ENCODE measurements around the gene COPZ2. TPM values are rescaled to one million over a fixed set of nuclear protein-coding genes. Genes with fewer than 3 reads are reported as not detected.
"Not testable (repeated sequence)": the region's sequence is repeated elsewhere in the genome, so short reads cannot be mapped to it uniquely, and the experiment has no call there.

COPZ2 gene
- total RNA-seq, 1 donor from 2014 or later: 78.6 TPM

DNA sequence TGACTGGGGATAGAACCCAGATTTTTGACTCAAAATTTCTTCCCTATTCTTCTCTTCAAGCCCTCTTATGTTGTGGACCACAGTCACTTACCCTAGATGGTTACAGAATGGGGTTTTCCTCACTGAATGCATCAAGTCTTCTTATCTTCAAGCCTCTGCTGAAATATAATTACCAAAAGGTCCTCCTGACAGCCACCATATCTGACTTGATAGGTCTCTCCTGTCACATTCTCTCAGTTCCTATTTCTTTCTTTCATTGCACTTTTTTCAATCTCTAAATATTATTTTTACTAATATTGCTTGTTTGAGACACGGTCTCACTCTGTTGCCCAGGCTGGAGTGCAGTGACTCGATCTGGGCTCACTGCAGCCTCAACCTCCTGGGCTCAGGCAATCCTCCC, 1.1 kb upstream of the COPZ2 start:
- intact Hi-C loops (cut with DNase I): no loop called here

DNA sequence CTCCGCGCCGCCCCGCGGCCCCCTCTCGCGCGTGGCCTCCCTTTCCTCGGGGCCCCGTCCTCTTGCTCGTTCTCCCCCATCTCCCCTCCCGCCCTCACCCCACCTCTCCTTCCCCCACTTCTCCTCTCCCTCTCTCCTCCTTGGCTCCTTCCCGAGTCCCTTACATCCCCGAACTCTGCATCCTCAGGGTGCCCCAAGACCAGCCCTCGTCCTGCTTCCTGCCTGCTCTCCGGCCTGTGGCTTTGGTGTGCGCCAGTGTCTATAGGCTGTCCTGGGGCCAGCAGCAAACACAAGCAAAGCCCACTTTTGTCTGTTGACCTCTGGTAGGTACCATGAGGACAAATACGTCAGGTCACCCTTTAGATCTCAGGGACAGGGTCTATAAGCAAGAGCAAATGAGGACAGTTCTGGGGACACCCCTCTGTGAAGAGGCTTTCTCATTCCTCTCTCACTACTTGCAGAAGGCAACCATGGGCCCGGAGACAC, 284 bp upstream of the COPZ2 start:
- intact Hi-C loops (cut with DNase I): no loop called here
- no peak for DNase-seq (ENCODE audit: low spot score)

More for the DNA sequence above, 1.1 kb upstream of the COPZ2 start:
- DNase-seq (ENCODE audit: low spot score): no peak

DNA sequence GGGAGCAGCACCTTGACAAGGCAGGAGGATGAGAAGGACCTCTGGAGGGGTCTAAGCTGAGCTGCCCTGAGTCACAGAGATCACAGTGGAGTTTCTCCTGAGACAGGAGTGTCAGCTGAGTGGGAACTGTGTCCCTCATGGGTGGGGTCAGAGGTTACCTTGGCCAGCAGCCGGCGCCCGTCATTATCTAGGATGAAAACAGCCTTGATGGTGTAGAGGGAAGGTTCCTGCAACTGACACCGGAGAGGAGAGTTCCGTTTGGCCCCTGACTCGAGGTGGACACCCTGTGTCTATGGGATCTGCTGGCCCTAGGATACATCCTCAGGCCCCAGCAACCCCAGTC, 933 bp downstream of the COPZ2 start:
- intact Hi-C loops (cut with DNase I): no loop called here
- no peak for DNase-seq (ENCODE audit: low spot score)

DNA sequence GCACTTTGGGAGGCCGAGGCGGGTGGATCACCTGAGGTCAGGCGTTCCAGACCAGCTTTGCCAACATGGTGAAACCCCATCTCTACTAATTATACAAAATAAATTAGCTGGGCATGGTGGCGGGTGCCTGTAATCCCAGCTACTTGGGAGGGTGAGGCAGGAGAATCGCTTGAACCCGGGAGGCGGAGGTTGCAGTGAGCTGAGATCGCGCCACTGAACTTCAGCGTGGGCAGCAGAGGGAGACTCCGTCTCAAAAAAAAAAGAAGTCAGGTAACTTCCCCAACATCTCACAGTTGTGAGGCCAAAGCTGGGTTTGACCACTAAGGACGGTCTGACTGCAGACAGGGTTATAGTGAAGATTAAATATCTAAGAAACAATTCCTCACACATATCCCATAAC, 2.9 kb downstream of the COPZ2 start:
- intact Hi-C loops (cut with DNase I); DNase-seq (ENCODE audit: low spot score): not testable (repeated sequence)

DNA sequence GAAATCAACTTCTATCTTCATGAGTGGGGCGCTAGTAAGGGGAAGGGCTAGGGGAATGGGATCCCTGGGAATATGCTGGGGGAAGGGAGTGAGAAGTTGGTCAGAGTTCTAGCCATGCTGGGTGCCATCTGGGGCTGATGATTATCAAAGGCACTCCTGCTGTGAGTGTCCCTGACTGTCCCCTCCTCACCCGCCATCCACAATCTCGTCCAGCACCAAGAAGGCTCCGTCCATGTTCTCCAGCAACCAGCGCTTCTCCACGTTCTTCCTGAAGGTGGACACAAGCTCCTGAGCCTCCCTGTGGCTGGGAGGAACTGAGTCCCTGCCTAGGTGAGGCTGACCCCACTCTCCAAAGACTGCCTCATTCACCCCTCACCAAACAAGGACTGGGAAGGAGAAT, 5.6 kb downstream of the COPZ2 start:
- intact Hi-C loops (cut with DNase I): no loop called here
- DNase-seq (ENCODE audit: low spot score): no peak

DNA sequence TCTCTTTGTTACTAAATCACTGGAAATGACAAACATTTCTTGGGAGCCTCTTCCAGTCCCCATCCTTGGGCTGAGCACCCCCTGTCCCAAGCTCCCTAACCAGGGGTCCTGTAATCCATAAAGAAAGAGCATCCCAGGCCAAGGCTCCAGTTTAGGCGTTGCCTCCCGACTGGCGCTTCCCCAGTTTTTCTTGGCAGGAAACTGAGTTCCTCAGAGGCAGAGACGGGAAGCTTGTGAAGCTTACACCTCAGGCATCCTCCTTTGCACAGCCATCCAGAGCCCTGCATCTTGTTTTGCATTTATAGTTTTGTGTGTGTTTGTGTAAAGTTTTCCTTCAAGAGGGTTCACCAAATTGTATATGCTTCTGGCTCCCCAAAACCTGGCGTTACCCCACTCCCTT, 7.1 kb downstream of the COPZ2 start:
- DNase-seq (ENCODE audit: low spot score): peak; percentile 75
- intact Hi-C loops (cut with DNase I): no loop called here

DNA sequence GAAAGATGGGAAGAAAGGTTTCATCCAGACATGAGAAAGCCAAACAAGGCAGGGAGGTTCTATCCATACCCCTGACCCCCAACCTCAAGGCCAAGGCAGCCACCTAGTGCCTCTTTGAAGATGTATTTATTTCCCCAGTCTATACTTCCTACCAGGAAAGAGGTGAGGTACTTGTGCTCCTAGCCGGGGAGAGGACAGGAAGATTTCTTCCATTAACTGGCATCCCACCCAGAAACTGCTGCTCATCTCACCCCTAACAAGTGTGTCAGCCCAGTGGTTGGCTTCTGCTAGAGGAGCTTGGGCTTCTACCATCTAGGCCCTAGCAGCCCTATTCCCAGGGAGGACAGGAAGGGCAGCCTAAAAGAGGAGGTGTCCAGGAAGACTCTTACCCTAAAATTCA, 8.9 kb downstream of the COPZ2 start:
- DNase-seq (ENCODE audit: low spot score): peak; percentile 56
- intact Hi-C loops (cut with DNase I): loop anchor here (10.0 kb wide), 1 partner anchor 586 kb away; the partner anchor contains the start of genes HOXB7 and HOXB8

DNA sequence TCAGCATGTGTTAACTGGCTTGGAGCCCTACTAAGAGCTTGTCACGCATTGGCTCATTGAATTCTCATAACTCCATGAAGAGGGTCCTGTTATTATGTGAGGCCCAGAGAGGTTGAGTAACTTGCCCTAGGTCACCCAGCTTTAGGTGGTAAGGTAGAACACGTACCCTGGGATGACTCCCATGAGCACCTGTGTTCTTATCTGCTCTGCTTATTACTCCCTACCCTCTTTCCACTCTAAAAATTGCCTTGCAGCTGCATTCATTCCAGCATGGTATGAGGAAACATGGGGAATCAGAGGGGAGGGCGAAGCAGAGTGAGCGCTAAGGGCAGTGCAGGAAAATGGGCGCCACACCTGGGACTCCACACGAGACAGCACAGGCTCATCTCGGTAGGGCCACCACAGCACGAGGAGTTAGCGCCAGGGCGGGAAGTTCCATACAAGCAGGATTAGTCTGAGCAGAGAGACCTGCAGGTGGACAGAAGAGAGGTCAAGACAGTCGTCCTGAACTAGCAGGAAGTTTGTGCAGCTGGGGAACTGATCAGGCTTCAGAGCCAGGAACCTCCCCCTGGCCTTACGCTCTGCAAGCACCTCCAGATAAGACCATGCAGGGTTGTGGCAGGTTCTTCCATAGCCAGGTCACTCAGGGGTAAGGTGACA, 10.1 kb downstream of the COPZ2 start:
- intact Hi-C loops (cut with DNase I): loop anchor here (10.0 kb wide), 1 partner anchor 587 kb away; the partner anchor contains the start of genes HOXB7 and HOXB8
- DNase-seq (ENCODE audit: low spot score): no peak

DNA sequence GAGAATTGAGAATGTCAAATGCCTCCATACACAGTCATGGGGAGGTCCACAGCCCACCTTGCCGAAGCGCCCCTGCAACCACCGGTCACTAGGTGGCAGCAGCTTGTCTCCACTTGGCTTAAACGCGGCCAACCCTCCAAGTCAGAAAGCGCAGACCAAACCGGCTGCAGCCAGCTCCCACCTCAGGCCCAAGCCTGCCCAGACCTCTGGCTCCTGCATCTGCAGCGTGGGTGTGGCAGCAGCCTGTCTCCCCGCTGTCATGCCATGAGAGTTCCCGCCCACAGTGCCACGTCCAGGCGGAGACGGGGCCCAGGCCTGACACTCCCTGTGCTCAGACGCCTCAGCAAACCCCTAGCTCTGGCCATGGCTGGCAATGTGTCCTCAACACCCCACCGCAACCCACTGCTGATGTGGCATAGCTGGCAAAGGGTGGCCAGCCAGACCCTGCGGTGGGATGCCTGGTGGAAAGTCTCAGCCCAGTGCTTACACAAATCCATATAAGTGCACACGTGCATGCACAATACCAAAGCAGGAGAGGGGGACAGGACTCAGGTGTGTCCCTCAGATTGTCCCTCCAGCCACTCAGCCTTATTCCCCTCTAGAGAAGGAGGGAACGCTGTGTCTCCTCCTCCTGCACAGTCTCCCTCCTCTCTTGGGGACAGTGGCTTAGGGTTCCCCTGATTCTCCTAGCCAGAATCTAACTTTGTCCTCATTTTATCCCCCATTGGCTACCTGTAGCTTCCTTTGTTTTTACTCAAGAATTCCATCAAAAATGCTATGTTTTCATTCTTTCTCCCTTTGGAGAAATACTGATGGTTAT, 10.9 kb downstream of the COPZ2 start:
- intact Hi-C loops (cut with DNase I): loop anchor here (1.0 to 10.0 kb wide), 2 partner anchors 48 to 588 kb away; partner anchors contain the start of genes HOXB7 and HOXB8
- DNase-seq (ENCODE audit: low spot score): peak; percentile 93

DNA sequence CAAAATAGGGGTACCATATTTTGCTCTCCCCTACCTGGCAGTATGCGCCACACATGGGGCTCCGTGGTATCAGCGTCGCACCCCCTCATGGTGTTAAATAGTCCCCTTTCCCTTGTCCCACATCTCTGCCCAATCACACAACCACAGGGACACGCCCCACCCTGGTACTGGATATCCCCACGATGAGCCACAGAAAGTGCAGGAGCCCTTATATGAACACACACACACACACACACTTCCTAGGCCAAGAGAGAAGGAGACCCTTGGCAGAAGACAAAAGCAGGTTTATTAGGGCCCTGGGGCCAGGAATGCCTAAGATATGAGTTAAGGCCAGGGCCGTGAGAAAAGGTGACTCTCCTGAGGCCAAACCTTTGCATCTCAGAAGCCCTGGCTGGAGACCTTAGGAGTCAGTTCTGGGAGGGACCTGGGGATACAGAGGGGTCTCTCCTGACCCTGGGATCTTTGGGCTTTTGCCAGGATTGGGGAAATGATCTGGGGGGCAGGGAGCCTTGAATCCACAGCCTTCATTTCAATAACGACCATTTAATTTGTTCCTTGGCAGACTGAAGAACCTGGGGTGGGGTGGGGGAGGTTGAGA, 11.6 kb downstream of the COPZ2 start:
- intact Hi-C loops (cut with DNase I): loop anchor here (1.0 to 10.0 kb wide), 4 partner anchors 25 to 589 kb away; partner anchors contain the start of genes HOXB7 and HOXB8

DNA sequence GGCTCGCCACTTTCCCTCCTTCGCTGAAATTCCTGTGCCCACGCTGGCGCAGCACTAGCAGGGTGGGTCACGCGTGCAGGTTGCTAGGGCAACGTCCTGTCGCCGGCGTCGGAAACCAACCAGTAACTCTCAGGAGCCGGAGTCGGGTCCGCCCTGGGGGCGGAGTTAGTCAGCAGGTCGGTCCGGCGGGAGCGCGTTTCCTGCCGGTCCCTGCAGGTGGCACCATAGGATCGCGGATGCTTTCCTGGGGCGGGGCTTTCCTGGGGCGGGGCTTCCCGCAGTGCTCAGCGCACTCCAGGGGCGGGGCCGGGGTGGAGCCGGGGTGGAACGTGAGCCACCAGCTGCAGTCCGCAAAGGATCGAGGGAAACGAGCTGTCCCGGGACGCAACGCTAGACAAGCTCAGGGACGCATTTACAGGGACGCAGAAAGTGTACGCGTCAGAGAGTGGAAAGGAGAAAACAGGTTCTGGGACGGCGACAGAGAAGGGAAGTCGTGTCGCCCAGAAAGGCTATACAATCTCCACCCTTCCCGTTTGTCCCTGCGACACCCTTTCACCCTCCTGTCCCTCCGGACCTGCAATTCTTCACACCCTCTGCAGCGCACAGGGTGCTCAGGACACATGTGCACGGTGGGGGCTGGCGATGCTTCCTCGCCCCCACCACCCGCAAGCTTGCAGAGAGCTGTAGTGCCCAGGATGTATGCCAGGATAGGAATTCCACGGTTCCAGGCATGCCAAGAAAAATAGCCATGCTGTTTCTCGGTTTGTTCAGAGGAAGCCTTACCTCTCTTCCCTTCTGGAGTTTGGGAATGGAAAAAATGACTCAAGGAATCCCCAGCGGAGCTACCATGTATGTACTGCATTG, 12.3 kb downstream of the COPZ2 start:
- intact Hi-C loops (cut with DNase I): loop anchor here (1.0 to 10.0 kb wide), 3 partner anchors 26 to 590 kb away; partner anchors contain the start of genes HOXB7 and HOXB8
- peak; percentile 99 for DNase-seq (ENCODE audit: low spot score)

More for the DNA sequence above, 11.6 kb downstream of the COPZ2 start:
- DNase-seq (ENCODE audit: low spot score): no peak

DNA sequence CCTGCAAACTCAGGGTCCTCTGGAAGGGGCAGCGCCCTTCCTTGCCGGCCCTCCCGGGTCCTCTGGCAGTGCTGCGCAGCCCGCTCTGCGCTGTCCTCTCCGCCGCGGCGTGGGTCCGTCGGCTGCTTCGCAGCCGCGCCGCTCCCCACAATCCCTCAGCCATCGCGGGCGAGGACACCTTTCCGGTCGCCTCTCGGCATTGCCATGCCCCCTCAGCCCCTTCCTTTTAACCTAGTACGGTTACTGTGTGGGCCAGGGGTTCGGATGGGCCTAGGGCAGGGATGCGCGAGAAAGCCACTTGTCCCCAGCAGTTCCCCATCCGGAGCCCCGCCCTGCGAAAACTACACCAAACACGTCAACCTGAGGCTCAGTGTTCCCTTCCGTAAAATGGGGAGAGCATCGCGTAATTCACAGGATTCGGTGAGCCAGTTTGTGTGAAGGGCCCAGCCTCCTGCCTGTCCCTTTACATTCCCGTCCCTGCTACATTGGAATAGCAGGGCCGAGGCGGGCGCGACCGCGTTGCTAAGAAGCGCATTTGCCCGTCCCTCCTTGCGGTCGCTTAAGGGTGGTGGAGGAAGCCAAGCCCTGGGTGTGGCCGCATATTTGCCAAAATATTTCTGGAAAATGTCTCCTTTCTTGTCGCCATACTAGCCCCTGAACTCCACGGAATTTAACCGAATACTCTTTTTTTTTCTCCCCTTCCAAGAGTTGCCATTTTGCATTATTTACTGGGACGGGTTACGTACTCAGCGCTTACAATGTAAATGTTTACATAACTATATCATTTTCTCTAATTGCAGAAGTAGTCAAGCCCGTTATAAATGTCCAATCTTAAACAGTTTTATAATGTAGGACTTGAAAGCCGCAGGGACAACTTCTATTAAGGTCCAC, 13.2 kb downstream of the COPZ2 start:
- DNase-seq (ENCODE audit: low spot score): no peak
- intact Hi-C loops (cut with DNase I): loop anchor here (1.0 to 10.0 kb wide), 3 partner anchors 26 to 590 kb away; partner anchors contain the start of genes HOXB7 and HOXB8

DNA sequence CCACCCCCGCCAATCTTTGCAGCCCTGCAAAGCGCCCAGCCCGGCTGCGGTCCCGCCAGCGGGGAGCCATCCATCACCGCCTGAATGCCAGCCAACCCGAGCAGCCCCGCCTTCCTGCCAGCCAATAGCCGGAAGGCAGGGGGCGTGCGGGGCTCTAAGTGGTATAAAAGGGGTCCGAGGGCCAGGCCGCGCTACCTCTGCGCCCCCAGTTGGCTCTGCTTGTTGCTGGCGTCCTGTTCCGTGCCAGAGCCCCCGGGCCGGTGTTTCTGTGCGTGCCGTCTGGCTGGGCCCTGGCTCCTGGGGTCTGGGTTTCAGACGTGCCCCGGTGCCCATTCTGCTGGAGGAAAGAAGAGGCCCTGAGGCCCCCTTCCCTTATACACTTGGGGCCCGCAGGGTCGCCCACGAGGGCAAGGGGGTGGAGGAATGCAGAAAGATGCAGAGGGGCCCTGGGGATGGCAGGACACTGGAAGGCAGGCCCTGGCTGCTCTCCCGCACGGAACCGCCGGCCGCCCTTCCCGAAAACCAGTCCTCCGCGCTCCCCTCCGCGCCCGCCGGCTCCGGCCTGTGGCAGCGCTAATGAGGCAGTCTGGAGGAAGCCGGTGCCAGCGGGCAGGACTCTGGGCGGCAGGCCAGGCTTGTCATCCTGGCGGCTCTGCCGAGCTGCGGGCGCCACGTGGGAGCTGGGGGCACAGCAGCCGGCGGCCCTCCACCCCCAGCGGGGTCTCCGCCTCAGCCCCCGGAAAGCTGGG, 14.0 kb downstream of the COPZ2 start:
- peak; percentile 91 for DNase-seq (ENCODE audit: low spot score)
- intact Hi-C loops (cut with DNase I): loop anchor here (2.0 to 10.0 kb wide), 2 partner anchors 27 to 591 kb away; partner anchors contain the start of genes HOXB7 and HOXB8

DNA sequence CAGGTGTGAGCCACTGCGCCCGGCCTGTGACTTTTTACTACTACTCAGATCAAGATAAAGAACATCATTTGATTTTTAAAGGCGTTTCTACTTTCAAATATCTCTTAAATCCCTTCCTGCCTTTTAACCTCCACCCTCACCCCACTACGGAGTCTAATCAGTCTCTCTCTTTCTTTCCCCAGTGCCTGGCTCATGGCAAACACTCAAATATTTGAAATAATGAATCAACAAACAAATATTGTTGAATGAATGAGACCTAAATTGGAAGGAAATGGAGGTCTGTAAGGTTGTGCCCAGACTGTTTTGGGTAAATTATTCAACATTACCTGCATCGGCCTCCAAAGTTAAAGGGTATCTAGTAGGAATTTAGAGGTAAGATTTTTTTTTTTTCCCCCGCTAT, 14.7 kb downstream of the COPZ2 start:
- intact Hi-C loops (cut with DNase I): loop anchor here (10.0 kb wide), 1 partner anchor 592 kb away; the partner anchor contains the start of genes HOXB7 and HOXB8

DNA sequence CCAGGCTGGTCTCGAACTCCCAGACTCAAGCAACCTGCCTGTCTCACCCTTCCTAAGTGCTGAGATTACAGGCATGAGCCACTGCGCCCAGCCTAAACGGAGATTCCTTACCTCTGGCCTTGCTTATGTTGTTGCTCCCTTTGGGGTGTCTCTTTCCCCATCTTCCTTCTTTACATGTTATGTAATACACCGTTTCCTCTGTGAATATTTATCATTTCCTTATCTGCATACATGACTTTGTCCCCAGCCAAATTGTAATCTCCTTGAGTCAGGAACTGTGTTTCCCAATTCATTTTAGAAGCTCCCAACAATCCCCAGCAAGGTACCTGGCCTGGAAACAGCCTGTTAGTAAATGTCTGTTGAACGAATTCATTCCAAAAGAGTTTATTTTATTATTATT, 15.7 kb downstream of the COPZ2 start:
- DNase-seq (ENCODE audit: low spot score): no peak
- intact Hi-C loops (cut with DNase I): loop anchor here (10.0 kb wide), 1 partner anchor 593 kb away; the partner anchor contains the start of genes HOXB7 and HOXB8

More for the DNA sequence above, 14.7 kb downstream of the COPZ2 start:
- DNase-seq (ENCODE audit: low spot score): no peak

DNA sequence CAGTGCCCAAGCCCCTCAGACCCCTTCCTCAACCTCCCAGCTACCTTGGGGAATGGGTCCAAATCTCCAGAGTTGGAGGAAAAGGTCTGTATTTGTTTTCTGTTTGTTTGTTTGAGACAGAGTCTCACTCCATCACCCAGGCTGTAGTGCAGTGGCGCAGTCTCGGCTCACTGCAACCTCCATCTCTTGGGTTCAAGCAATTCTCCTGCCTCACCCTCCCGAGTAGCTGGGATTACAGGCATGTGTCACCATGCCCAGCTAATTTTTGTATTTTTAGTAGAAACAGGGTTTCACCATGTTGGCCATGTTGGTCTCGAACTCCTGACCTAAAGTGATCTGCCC, 19.8 kb downstream of the COPZ2 start:
- intact Hi-C loops (cut with DNase I): loop anchor here (2.0 to 5.0 kb wide), 3 partner anchors 39 to 175 kb away; partner anchors contain the start of gene SCRN2
- not testable (repeated sequence) for DNase-seq (ENCODE audit: low spot score)

DNA sequence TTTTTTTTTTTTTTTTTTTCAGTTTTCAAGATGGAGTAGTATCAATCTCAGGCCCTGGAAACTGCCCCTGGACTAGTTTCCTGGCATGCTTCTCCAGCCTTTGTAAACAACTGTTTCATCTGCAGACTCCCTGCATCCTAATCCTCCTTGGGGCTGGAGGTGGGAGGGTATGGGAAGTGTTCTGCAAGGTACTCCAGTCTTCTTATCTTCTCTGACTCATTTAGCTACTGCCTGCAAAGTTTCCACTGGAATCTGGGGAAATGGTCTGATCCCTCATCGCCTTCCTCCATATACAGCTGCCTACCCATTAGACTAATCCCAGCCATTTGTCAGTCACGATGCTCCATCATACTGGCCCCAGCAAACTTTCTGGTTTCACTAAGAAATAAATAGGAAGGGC, 21.5 kb downstream of the COPZ2 start:
- DNase-seq (ENCODE audit: low spot score): no peak
- intact Hi-C loops (cut with DNase I): loop anchor here (5.0 kb wide), 1 partner anchor 174 kb away; the partner anchor contains the start of gene SCRN2

Data from cardiac septum (tissue), 1 donor.